ENCODE measurements around the gene GPRC5A.

GRCh38 chr12:12902036-12902435 lies 10.7 kb downstream of the GPRC5A start:
- no peak for TF ChIP-seq POLR2A (IDR thresholded peaks at IDR 0.05; ENCODE audit: low read length)
- no peak for TF ChIP-seq GATA1 (IDR thresholded peaks at IDR 0.05; ENCODE audit: low read depth, low read length)
